ENCODE measurements around the gene P3H3.
A peak's percentile ranks its signal among the peaks of the same experiment; 100 is the strongest.

The P3H3 gene

DNA sequence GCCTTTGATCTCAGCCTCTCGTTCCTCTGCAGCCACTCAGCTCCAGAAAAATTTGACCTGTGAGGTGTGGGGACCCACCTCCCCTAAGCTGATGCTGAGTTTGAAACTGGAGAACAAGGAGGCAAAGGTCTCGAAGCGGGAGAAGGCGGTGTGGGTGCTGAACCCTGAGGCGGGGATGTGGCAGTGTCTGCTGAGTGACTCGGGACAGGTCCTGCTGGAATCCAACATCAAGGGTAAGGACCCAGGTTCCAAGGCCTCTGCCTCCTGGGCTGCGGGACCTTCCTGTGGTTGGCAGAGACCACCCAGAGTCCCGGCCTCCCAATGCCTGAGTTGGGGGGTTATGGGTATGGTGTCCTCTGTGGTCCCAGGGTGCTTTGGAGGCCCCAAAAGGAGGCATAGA lies 11.1 kb upstream of the P3H3 start:
- no peak for TF ChIP-seq FOXM1 (IDR thresholded peaks at IDR 0.05; ENCODE audit: borderline replicate concordance, low read depth)
- no peak for TF ChIP-seq TEAD4 (IDR thresholded peaks at IDR 0.05)
- no peak for TF ChIP-seq TCF12 (IDR thresholded peaks at IDR 0.05; ENCODE audit: low read depth)
- TF ChIP-seq, protein P1, sequence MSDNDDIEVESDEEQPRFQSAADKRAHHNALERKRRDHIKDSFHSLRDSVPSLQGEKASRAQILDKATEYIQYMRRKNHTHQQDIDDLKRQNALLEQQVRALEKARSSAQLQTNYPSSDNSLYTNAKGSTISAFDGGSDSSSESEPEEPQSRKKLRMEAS (IDR thresholded peaks at IDR 0.05): no peak
- TF ChIP-seq ZBTB7A (IDR thresholded peaks at IDR 0.05; ENCODE audit: low read depth): no peak
- no peak for TF ChIP-seq YY1 (IDR thresholded peaks at IDR 0.05; ENCODE audit: low read depth)
- no peak for TF ChIP-seq NFIC (IDR thresholded peaks at IDR 0.05)
- TF ChIP-seq CEBPB (IDR thresholded peaks at IDR 0.05): no peak
- TF ChIP-seq, protein P2, sequence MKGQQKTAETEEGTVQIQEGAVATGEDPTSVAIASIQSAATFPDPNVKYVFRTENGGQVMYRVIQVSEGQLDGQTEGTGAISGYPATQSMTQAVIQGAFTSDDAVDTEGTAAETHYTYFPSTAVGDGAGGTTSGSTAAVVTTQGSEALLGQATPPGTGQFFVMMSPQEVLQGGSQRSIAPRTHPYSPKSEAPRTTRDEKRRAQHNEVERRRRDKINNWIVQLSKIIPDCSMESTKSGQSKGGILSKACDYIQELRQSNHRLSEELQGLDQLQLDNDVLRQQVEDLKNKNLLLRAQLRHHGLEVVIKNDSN (IDR thresholded peaks at IDR 0.05): no peak
- TF ChIP-seq EGR1 (IDR thresholded peaks at IDR 0.05): no peak
- no peak for TF ChIP-seq EP300 (IDR thresholded peaks at IDR 0.05; ENCODE audit: borderline replicate concordance)
- no peak for TF ChIP-seq TAF1 (IDR thresholded peaks at IDR 0.05; ENCODE audit: low read depth)
- TF ChIP-seq, protein P3, sequence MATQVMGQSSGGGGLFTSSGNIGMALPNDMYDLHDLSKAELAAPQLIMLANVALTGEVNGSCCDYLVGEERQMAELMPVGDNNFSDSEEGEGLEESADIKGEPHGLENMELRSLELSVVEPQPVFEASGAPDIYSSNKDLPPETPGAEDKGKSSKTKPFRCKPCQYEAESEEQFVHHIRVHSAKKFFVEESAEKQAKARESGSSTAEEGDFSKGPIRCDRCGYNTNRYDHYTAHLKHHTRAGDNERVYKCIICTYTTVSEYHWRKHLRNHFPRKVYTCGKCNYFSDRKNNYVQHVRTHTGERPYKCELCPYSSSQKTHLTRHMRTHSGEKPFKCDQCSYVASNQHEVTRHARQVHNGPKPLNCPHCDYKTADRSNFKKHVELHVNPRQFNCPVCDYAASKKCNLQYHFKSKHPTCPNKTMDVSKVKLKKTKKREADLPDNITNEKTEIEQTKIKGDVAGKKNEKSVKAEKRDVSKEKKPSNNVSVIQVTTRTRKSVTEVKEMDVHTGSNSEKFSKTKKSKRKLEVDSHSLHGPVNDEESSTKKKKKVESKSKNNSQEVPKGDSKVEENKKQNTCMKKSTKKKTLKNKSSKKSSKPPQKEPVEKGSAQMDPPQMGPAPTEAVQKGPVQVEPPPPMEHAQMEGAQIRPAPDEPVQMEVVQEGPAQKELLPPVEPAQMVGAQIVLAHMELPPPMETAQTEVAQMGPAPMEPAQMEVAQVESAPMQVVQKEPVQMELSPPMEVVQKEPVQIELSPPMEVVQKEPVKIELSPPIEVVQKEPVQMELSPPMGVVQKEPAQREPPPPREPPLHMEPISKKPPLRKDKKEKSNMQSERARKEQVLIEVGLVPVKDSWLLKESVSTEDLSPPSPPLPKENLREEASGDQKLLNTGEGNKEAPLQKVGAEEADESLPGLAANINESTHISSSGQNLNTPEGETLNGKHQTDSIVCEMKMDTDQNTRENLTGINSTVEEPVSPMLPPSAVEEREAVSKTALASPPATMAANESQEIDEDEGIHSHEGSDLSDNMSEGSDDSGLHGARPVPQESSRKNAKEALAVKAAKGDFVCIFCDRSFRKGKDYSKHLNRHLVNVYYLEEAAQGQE (IDR thresholded peaks at IDR 0.05; ENCODE audit: low read depth): no peak
- no peak for TF ChIP-seq CREB1 (IDR thresholded peaks at IDR 0.05; ENCODE audit: low read depth)
- no peak for TF ChIP-seq RAD21 (IDR thresholded peaks at IDR 0.05; ENCODE audit: low read depth)

DNA sequence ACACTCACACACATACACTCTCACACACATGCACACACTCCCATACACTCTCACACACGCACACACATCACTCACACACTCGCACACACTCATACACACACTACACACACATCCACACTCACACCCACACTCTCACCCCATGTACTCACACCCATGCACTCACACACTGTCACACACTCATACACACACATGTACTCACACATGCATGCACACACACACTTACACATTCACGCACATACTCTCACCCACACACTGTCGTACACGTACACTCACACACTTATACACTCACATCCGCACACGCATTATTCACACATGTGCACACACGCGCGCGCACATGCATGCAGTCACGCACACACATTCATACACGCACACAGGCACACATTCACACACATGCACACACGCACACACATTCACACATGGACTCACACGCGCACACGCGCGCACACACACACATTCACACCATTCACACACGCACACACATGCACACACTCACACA lies 10.5 kb upstream of the P3H3 start:
- no peak for TF ChIP-seq EP300 (IDR thresholded peaks at IDR 0.05; ENCODE audit: borderline replicate concordance)
- TF ChIP-seq CEBPB (IDR thresholded peaks at IDR 0.05): no peak
- TF ChIP-seq FOXM1 (IDR thresholded peaks at IDR 0.05; ENCODE audit: borderline replicate concordance, low read depth): no peak
- TF ChIP-seq TCF12 (IDR thresholded peaks at IDR 0.05; ENCODE audit: low read depth): no peak
- no peak for TF ChIP-seq TAF1 (IDR thresholded peaks at IDR 0.05; ENCODE audit: low read depth)

DNA sequence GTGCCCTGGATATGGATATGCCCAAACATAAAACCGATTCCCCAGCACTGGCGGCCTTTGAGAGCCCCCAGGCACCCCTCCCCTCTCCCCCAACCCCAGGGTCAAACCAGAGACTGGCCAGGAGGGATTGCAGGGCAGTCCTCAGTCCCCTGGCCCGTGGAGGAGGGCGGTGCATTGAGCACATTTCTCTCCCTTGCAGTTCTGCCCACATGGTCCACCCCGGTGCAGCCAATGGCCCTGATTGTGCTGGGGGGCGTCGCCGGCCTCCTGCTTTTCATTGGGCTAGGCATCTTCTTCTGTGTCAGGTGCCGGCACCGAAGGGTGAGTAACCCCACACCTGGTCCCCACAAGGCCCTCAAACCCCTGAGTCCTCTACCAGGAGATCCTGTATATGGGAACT lies 10.0 kb upstream of the P3H3 start:
- TF ChIP-seq, protein P2 (IDR thresholded peaks at IDR 0.05): peak; percentile 77
- TF ChIP-seq, protein P3 (IDR thresholded peaks at IDR 0.05; ENCODE audit: low read depth): no peak

DNA sequence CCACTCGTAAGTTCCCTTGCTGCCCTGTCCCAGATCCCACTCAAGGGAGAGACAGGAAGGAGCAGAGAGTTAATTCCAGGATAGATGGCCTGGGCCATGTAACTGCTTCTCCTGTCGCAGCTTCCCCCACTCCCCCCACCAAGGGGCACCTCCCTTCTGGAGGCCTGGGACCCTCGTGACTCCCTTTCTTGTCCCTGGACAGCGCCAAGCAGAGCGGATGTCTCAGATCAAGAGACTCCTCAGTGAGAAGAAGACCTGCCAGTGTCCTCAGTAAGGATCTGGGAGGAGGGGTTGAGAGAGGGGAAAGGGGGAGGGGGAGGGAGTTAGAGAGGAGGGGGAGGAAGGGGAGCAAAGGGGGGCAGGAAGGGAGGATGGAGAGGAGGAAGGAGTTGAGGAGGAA lies 9.6 kb upstream of the P3H3 start:
- TF ChIP-seq TAF1 (IDR thresholded peaks at IDR 0.05; ENCODE audit: low read depth) (no peak), NFIC (IDR thresholded peaks at IDR 0.05) (no peak), RAD21 (IDR thresholded peaks at IDR 0.05; ENCODE audit: low read depth) (no peak), TCF12 (IDR thresholded peaks at IDR 0.05; ENCODE audit: low read depth) (no peak), ZBTB7A (IDR thresholded peaks at IDR 0.05; ENCODE audit: low read depth) (no peak), EGR1 (IDR thresholded peaks at IDR 0.05) (no peak), CREB1 (IDR thresholded peaks at IDR 0.05; ENCODE audit: low read depth) (no peak), FOXM1 (IDR thresholded peaks at IDR 0.05; ENCODE audit: borderline replicate concordance, low read depth) (no peak), TEAD4 (IDR thresholded peaks at IDR 0.05) (no peak), EP300 (IDR thresholded peaks at IDR 0.05; ENCODE audit: borderline replicate concordance) (no peak), YY1 (IDR thresholded peaks at IDR 0.05; ENCODE audit: low read depth) (no peak)
- TF ChIP-seq, protein P2 (IDR thresholded peaks at IDR 0.05): no peak
- TF ChIP-seq, protein P3 (IDR thresholded peaks at IDR 0.05; ENCODE audit: low read depth): no peak
- TF ChIP-seq, protein P1 (IDR thresholded peaks at IDR 0.05): no peak
